Activated T-cell treated with anti-CD3 and anti-CD28 coated beads for 24 hours (primary cell): ENCODE data around the gene DUOX1.

Experiments
- DNase-seq: peaks from one replicate; pipeline ENCODE4 v3.0.0-alpha.2; 2020; ENCODE audit warnings: low read depth

DUOX1 gene

GRCh38 chr15:45187894-45188830, 58.4 kb downstream of the DUOX1 start, which contains the start of gene SHF:
Gene SHF (minus strand): TSS chr15:45187966. CDS start chr15:45187951, 15 bp downstream.
- peak; percentile 73 for DNase-seq

- DNase-seq: no peak
Observed at GRCh38 chr15:45197512-45197911, 67.7 kb downstream of the DUOX1 start.

GRCh38 chr15:45198337-45199135, 68.7 kb downstream of the DUOX1 start:
- peak; percentile 94 for DNase-seq

GRCh38 chr15:45199136-45199810, 69.5 kb downstream of the DUOX1 start:
- no peak for DNase-seq

GRCh38 chr15:45200001-45200798, 70.4 kb downstream of the DUOX1 start:
- peak; percentile 95 for DNase-seq

- DNase-seq: peak; percentile 87
Observed at GRCh38 chr15:45200799-45201556, 71.2 kb downstream of the DUOX1 start.

GRCh38 chr15:45201557-45201859, 71.7 kb downstream of the DUOX1 start:
- no peak for DNase-seq

GRCh38 chr15:45201869-45202268, 72.1 kb downstream of the DUOX1 start:
- no peak for DNase-seq

- no peak for DNase-seq
Observed at GRCh38 chr15:45203182-45203581, 73.4 kb downstream of the DUOX1 start.

GRCh38 chr15:45205192-45205591, 75.4 kb downstream of the DUOX1 start:
- DNase-seq: peak; percentile 40

GRCh38 chr15:45212493-45212892, 82.7 kb downstream of the DUOX1 start:
- no peak for DNase-seq
